Colonic mucosa (tissue), 4 donors: ENCODE data around the gene LRP3. TPM values are rescaled to one million over a fixed set of nuclear protein-coding genes. Genes with fewer than 3 reads are reported as not detected.

ENCODE experiments used
- DNase-seq: peaks from one replicate; pipeline ENCODE4 v3.0.0-alpha.2; 2020
- H3K27ac ChIP-seq: fragments of 200-600 bp; one replicate; pipeline ENCODE4 v1.8.0; 2021
- H3K27me3 ChIP-seq: fragments of 200-600 bp; one replicate; pipeline ENCODE4 v1.8.0; 2021
- H3K36me3 ChIP-seq: fragments of 200-600 bp; one replicate; pipeline ENCODE4 v1.8.0; 2021
- H3K4me1 ChIP-seq: fragments of 200-600 bp; one replicate; pipeline ENCODE4 v1.8.0; 2021; ENCODE audit warnings: mild to moderate bottlenecking
- H3K4me3 ChIP-seq: fragments of 200-600 bp; one replicate; pipeline ENCODE4 v1.8.0; 2021
- H3K9ac ChIP-seq, 2 donors: one replicate each; pipeline ENCODE4 v1.7.0; 2013; ENCODE audit warnings: control low read depth in 2 of 2, low read depth in 2 of 2, low read length in 2 of 2
- H3K9me3 ChIP-seq: fragments of 200-600 bp; one replicate; pipeline ENCODE4 v1.8.0; 2021
- intact Hi-C: fragments of 100-400 bp; cut with DNase I; formaldehyde crosslinking; loops from one replicate; pipeline ENCODE4 v1.14.1; 2022
- total RNA-seq, 2 donors: library from RNA; stranded (reverse); fragmentation: NEBNext Ultra II Directional in 1 of 2; extraction: Animal tissue kit (Norgen Biotek cat#: 25700) in 1 of 2; gene quantifications; one replicate each; pipeline ENCODE4 v1.2.1, GENCODE V29; 2021
- TF ChIP-seq, protein P1 (sequence below): fragments of 200-600 bp; IDR thresholded peaks from one replicate; pipeline ENCODE4 v1.8.0; 2022; ENCODE audit warnings: antibody characterized with exemption, mild to moderate bottlenecking
- donor health status: healthy.
- donor health status: DM: no; HTN: no; CAD: no.
- donor health status: DM: no; HTN: no; CAD: no.

LRP3 gene
- total RNA-seq, 2 donors from 2014 or later, result 14.6 to 16.5 TPM

DNA sequence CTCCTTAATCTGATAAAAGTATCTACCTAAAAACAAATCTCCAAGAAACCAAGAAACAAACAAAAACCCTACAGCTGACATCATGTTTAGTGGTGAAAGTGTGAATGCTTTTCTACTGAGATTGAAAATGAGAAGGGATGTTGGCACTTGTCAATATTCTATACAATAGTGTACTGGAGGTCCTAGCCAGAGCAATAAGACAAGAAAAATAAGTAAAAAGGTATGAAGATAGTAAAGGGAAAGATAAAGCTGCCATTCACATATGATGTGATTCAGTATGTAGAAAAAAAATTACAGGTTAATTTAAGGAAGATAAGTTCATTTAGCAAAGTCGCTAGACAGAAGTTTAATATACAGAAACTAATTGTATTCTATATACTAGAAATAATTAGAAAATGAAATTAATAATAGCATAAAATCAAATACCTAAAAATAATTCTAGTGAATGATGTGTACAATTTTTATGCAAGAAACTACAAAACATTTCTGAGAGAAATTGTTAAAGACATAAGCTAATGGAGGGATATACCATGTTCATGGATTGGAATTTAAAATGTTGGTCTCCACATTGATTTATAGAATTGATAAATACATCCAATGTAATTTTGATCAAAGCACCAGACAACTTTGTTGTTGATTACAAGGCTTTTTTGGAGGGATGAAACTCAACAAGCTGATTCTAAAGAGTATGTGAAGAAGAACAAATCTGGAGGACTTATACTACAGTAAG, 33.9 kb downstream of the LRP3 start:
- H3K27ac ChIP-seq, result no peak overlapping the region
- H3K4me1 ChIP-seq, result peaks cover 4% of the 10 kb centered on the region
- TF ChIP-seq, protein P1, sequence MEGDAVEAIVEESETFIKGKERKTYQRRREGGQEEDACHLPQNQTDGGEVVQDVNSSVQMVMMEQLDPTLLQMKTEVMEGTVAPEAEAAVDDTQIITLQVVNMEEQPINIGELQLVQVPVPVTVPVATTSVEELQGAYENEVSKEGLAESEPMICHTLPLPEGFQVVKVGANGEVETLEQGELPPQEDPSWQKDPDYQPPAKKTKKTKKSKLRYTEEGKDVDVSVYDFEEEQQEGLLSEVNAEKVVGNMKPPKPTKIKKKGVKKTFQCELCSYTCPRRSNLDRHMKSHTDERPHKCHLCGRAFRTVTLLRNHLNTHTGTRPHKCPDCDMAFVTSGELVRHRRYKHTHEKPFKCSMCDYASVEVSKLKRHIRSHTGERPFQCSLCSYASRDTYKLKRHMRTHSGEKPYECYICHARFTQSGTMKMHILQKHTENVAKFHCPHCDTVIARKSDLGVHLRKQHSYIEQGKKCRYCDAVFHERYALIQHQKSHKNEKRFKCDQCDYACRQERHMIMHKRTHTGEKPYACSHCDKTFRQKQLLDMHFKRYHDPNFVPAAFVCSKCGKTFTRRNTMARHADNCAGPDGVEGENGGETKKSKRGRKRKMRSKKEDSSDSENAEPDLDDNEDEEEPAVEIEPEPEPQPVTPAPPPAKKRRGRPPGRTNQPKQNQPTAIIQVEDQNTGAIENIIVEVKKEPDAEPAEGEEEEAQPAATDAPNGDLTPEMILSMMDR, result no peak
- DNase-seq, result no peak
- no peak overlapping the region for H3K9ac ChIP-seq
- H3K9me3 ChIP-seq, result no peaks in the 10 kb centered on the region
- no peaks in the 10 kb centered on the region for H3K36me3 ChIP-seq
- no peak overlapping the region for H3K4me3 ChIP-seq
- intact Hi-C loops, result no loop called here
- H3K27me3 ChIP-seq, result peaks cover 37% of the 10 kb centered on the region

DNA sequence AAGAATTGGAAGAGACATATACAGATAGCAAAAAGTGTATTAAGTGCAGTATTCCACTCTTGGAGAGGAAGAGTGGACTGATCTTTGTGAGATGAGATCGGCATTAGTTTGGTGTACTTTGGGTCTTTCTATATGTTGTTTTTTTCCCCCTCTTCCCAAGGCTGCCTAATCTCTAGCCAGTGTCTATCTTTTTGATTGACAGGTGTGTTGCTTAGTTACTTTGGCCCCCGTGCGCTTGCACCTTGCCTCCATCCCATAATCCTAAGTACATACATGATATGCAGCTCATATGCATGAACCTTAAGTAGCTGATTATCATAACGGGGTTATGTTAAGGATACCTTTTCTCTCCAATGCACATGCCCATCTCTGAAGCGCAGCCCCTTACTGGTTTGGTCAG, 35.8 kb downstream of the LRP3 start:
- Histone ChIP-seq H3K9me3 (no peaks in the 10 kb centered on the region), H3K4me3 (no peak overlapping the region), H3K36me3 (no peaks in the 10 kb centered on the region), H3K27me3 (peaks cover 27% of the 10 kb centered on the region), H3K4me1 (peaks cover 4% of the 10 kb centered on the region), H3K9ac (no peak overlapping the region), H3K27ac (no peak overlapping the region)
- TF ChIP-seq, protein P1, result no peak
- no peak for DNase-seq
- intact Hi-C loops, result no loop called here

DNA sequence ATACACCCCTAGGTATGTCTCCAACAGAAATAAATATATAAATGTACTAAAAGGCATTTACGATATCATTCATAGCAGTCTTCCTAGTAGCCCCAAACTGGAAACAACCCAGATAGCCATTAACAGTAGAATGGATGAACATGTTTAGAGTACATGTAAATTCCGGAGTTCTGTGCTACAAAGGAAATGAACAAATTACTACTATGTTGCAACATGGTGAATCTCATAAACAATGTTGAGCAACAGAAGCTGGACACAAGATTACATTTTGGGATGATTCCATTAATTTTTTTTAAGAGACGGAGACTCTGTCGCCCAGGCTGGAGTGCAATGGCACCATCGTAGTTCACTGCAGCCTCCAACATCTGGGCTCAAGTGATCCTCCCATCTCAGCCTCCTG, 37.4 kb downstream of the LRP3 start:
- DNase-seq, result no peak
- Histone ChIP-seq H3K27me3 (peaks cover 13% of the 10 kb centered on the region), H3K9ac (no peak overlapping the region), H3K4me1 (peaks cover 2% of the 10 kb centered on the region), H3K27ac (no peak overlapping the region), H3K4me3 (no peak overlapping the region), H3K36me3 (no peaks in the 10 kb centered on the region), H3K9me3 (no peaks in the 10 kb centered on the region)
- intact Hi-C loops, result no loop called here
- TF ChIP-seq, protein P1, result no peak

DNA sequence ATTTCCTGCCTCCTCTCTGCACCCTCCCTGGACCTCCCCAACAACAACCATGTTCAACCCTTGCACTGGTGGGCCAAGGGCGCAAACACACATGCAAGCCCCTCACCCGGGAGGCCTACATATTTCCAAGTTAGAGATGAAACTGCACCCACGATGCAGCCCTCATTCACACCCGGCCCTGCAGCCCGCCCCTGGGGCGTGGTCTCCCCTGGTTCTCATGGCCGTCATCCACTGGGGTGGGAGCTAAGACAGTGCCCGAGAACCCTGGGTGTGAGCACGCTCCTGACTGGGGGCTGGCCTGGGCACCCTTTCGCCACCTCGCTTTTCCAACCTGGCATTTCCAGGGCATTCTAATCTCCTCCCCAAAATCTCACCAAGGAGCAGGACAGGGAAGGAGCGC, 38.5 kb downstream of the LRP3 start:
- Histone ChIP-seq H3K9ac (no peak overlapping the region), H3K27ac (no peak overlapping the region), H3K4me1 (no peaks in the 10 kb centered on the region), H3K4me3 (no peak overlapping the region), H3K27me3 (peaks cover 2% of the 10 kb centered on the region), H3K9me3 (no peaks in the 10 kb centered on the region), H3K36me3 (no peaks in the 10 kb centered on the region)
- TF ChIP-seq, protein P1, result no peak
- no peak for DNase-seq
- intact Hi-C loops, result no loop called here

DNA sequence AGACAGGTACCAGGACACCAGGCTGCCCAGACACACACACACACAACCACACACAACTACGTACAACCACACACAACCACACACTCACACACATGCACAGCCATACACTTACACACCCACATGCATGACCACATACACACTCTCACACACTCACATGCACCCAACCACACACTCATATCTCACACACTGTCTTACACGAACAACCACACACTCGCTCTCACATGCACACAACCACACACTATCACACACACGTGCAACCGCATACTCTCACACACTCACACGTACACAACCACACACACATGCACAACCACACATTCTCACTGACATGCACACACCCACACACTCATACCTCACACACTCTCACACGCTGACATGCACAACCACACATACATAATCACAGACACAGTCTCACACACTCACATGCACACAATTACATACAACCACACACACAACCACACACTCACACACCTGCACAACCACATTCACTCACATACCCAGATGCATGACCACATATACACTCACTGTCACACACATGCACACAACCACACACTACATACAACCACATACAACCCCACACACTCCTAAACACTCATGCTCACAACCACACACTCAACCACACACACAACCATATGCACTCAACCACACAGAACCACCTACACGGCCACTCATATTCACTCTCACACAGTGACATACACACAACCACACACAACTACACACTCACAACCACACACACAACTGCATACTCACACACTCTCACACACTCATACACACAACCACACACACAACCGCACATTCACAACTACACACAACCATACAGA, 39.1 kb downstream of the LRP3 start:
- TF ChIP-seq, protein P1, result no peak
- intact Hi-C loops, result no loop called here

More for the DNA sequence above, 39.1 kb downstream of the LRP3 start:
- Histone ChIP-seq H3K36me3 (no peaks in the 10 kb centered on the region), H3K9ac (no peak overlapping the region), H3K9me3 (no peaks in the 10 kb centered on the region), H3K4me3 (no peak overlapping the region), H3K27me3 (no peaks in the 10 kb centered on the region), H3K27ac (no peak overlapping the region), H3K4me1 (no peaks in the 10 kb centered on the region)
- no peak for DNase-seq
